GM23338 (cell line): ENCODE measurements around the gene ID3. TPM values are rescaled to one million over a fixed set of nuclear protein-coding genes. Genes with fewer than 3 reads are reported as not detected.

Experiments
- ATAC-seq: fragments of 200-7000 bp; cut with Tn5 transposase; 3 replicates; pipeline ENCODE4 v1.9.1; 2020
- DNase-seq: peaks from one replicate; pipeline ENCODE4 v3.0.0-alpha.2; 2015; ENCODE audit warnings: low spot score
- H2AFZ ChIP-seq: fragments of 200-600 bp; sonication (generic); 2 replicates; pipeline ENCODE4 v1.8.0; 2016; ENCODE audit warnings: antibody characterized with exemption, mild to moderate bottlenecking, moderate library complexity
- H3F3A ChIP-seq: fragments of 200-600 bp; sonication (generic); replicated peaks from 2 replicates; pipeline ENCODE4 v1.8.0; 2017; ENCODE audit warnings: antibody characterized with exemption, mixed run types, low read depth
- H3K27ac ChIP-seq: fragments of 200-600 bp; sonication (generic); 2 replicates; pipeline ENCODE4 v1.6.1; 2016; ENCODE audit warnings: low read depth
- H3K27me3 ChIP-seq: fragments of 200-600 bp; sonication (generic); 2 replicates; pipeline ENCODE4 v1.8.0; 2016; ENCODE audit warnings: mild to moderate bottlenecking, mixed run types, moderate library complexity; ENCODE audit not compliant: insufficient read depth
- H3K36me3 ChIP-seq: fragments of 200-600 bp; sonication (generic); 2 replicates; pipeline ENCODE4 v1.8.0; 2016; ENCODE audit warnings: mild to moderate bottlenecking; ENCODE audit not compliant: insufficient read depth
- H3K4me1 ChIP-seq: fragments of 200-600 bp; sonication (generic); 2 replicates; pipeline ENCODE4 v1.8.0; 2016; ENCODE audit warnings: mild to moderate bottlenecking, moderate library complexity; ENCODE audit not compliant: insufficient read depth
- H3K4me2 ChIP-seq: fragments of 200-600 bp; sonication (generic); 2 replicates; pipeline ENCODE4 v1.7.1; 2017; ENCODE audit warnings: mixed run types
- H3K4me3 ChIP-seq: fragments of 200-600 bp; sonication (generic); 2 replicates; pipeline ENCODE4 v1.6.1; 2016; ENCODE audit warnings: mixed run types
- H3K79me2 ChIP-seq: fragments of 200-600 bp; sonication (generic); replicated peaks from 2 replicates; pipeline ENCODE4 v1.8.0; 2017; ENCODE audit warnings: mild to moderate bottlenecking; ENCODE audit not compliant: insufficient read depth
- H3K9me2 ChIP-seq: fragments of 200-600 bp; sonication (generic); 2 replicates; pipeline ENCODE4 v1.8.0; 2017; ENCODE audit not compliant: insufficient read depth
- H4K20me1 ChIP-seq: fragments of 200-600 bp; sonication (generic); replicated peaks from 2 replicates; pipeline ENCODE4 v1.8.0; 2017; ENCODE audit warnings: mild to moderate bottlenecking; ENCODE audit not compliant: insufficient read depth
- H3K27ac Mint-ChIP-seq: 2 replicates; pipeline ENCODE4 v1.8.0; 2020; ENCODE audit warnings: inconsistent platforms, mild to moderate bottlenecking, moderate library complexity, mixed read lengths
- H3K27me3 Mint-ChIP-seq: 3 replicates; pipeline ENCODE4 v1.8.0; 2022; ENCODE audit warnings: low read depth, mild to moderate bottlenecking, moderate library complexity, mixed read lengths, inconsistent platforms; ENCODE audit not compliant: insufficient read depth, poor library complexity
- H3K36me3 Mint-ChIP-seq: 3 replicates; pipeline ENCODE4 v1.8.0; 2021; ENCODE audit warnings: low read depth, mild to moderate bottlenecking, inconsistent platforms, moderate library complexity, mixed read lengths
- H3K4me1 Mint-ChIP-seq: 3 replicates; pipeline ENCODE4 v1.8.0; 2020; ENCODE audit warnings: mild to moderate bottlenecking, inconsistent platforms, mixed read lengths
- H3K4me3 Mint-ChIP-seq: 3 replicates; pipeline ENCODE4 v1.8.0; 2021; ENCODE audit warnings: moderate library complexity, mild to moderate bottlenecking, inconsistent platforms, mixed read lengths
- H3K9me3 Mint-ChIP-seq: 3 replicates; pipeline ENCODE4 v1.8.0; 2020; ENCODE audit warnings: moderate library complexity, mild to moderate bottlenecking, inconsistent platforms, mixed read lengths
- CREB1 ChIP-seq: fragments of 250-450 bp; sonication (Bioruptor Pico); IDR thresholded peaks from 2 replicates; pipeline ENCODE4 v1.5.0; 2020; ENCODE audit warnings: low read depth, mild to moderate bottlenecking, moderate library complexity
- CTCF ChIP-seq, 2 experiments: fragments of 200-600 bp in 1 of 2; sonication (generic) in 1 of 2; conservative IDR thresholded peaks; 2 replicates each; pipeline versions ENCODE4 v1.5.1 to v1.6.1; 2016 to 2017; ENCODE audit warnings: antibody characterized with exemption in 2 of 2, low read depth in 2 of 2, mild to moderate bottlenecking in 2 of 2, moderate library complexity in 1 of 2
- EZH2phosphoT487 ChIP-seq: fragments of 200-600 bp; sonication (generic); IDR thresholded peaks from one replicate; pipeline ENCODE4 v1.8.1; 2018; ENCODE audit warnings: antibody characterized with exemption; ENCODE audit not compliant: unreplicated experiment
- NANOG ChIP-seq: IDR thresholded peaks from 2 replicates; pipeline ENCODE4 v1.6.1; 2016; ENCODE audit warnings: antibody characterized with exemption, borderline replicate concordance
- POLR2AphosphoS5 ChIP-seq: IDR thresholded peaks from 2 replicates; pipeline ENCODE4 v1.6.1; 2016; ENCODE audit warnings: antibody characterized with exemption, low read depth
- STAT1 ChIP-seq: IDR thresholded peaks from one replicate; pipeline ENCODE4 v1.6.1; 2016; ENCODE audit warnings: antibody characterized with exemption; ENCODE audit not compliant: unreplicated experiment
- ZNF462 ChIP-seq: fragments of 250-450 bp; sonication (Bioruptor Pico); IDR thresholded peaks from 2 replicates; pipeline ENCODE4 v1.5.0; 2020; ENCODE audit warnings: mild to moderate bottlenecking, moderate library complexity
- polyA plus RNA-seq: library from polyadenylated mRNA; unstranded; fragments of >200 nt; fragmentation: Nextera tagmentation; extraction: Ambion mirVana; gene quantifications from 2 replicates; pipeline ENCODE4 v1.2.1, GENCODE V29; 2016
- total RNA-seq: library from RNA; depleted of rRNA; stranded (reverse); fragments of >200 nt; shearing (Covaris generic); gene quantifications from 2 replicates; pipeline ENCODE4 v1.2.3, GENCODE V29; 2014

Gene ID3
- total and polyA plus RNA-seq, 2 experiments from 2014 or later, result 164 to 345 TPM

- TF ChIP-seq ZNF462 (CRISPR knock-in tag) (no peak), CTCF (conservative IDR thresholded peaks at IDR 0.05; ENCODE audit: low read depth in 2 of 2) (no peak)
These were observed 2.5 kb upstream of the ID3 start (continued) for GRCh38 chr1:23561813-23562100.

- Histone ChIP-seq H3K4me3 (peak overlapping the region; percentile 87; the same call in 1 of the 2 replicates), H2AFZ (no peak overlapping the region), H3K9me2 (no peaks in the 10 kb centered on the region), H3K27me3 (peaks cover 38% of the 10 kb centered on the region), H4K20me1 (peaks cover 5% of the 10 kb centered on the region), H3K36me3 (peaks cover 4% of the 10 kb centered on the region; the same call in 1 of the 2 replicates), H3K79me2 (peaks cover 19% of the 10 kb centered on the region), H3F3A (peaks cover 23% of the 10 kb centered on the region), H3K4me1 (peaks cover 53% of the 10 kb centered on the region), H3K4me2 (peak overlapping the region; percentile 93), H3K27ac (peak overlapping the region; percentile 55; the same call in 1 of the 2 replicates)
- Mint-ChIP-seq H3K36me3 (peaks cover 25% of the 10 kb centered on the region), H3K4me3 (no peak overlapping the region; the same call in 2 of the 3 replicates), H3K27ac (no peak overlapping the region), H3K9me3 (no peaks in the 10 kb centered on the region; the same call in 2 of the 3 replicates), H3K27me3 (peaks cover 19% of the 10 kb centered on the region), H3K4me1 (peaks cover 64% of the 10 kb centered on the region)
- no peak for DNase-seq
- ATAC-seq, result no peak
- TF ChIP-seq EZH2phosphoT487 (no peak), ZNF462 (CRISPR knock-in tag) (no peak), NANOG (no peak), STAT1 (no peak), CREB1 (CRISPR knock-in tag) (no peak), POLR2AphosphoS5 (no peak)
These were observed 1.9 kb upstream of the ID3 start for GRCh38 chr1:23561076-23561812.
